GM19395 (cell line): ENCODE measurements around the gene SREBF1.

Source experiments
- ATAC-seq: cut with Tn5 transposase; IDR thresholded peaks from one replicate; pipeline ENCODE4 v1.9.1; 2021; ENCODE audit warnings: mild to moderate bottlenecking, moderate library complexity; ENCODE audit not compliant: unreplicated experiment

Gene SREBF1

DNA sequence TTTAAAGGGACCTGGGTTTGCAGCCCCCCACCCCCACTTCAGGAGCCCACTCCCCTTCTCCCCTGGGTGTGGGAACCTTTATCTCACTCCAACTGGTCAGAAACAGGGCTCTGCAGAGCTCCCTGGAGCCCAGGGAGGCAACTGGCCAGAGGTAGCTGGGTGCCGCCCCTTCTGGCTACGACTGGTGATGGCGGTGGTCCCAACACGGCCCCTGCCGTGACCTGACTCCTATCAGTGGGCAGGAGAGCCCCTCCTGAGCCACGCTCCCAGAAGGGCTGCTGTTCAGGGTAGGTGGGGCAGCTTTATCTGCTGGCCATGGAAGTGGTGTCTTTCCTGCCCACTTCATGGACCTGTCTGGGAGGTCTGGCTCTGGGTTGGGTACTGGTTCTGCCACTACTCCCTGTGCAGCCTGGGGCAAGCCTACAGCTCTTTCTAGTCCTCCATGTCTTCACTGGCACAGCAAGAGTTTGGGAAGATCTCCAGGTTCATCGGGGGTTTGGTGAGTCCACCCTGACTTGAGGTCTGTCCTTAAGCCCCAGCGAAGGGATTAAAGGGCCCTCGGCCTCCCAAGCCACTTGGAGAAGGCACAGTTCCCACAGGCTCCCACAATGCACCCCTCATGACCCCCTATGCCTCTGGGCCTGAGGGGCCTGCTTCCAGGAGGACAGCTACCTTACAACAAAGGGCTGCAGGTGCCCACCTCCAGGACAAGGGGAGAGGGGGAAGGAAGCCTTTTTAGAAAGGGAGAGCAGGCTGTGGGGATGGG is 5.5 kb upstream of the SREBF1 start:
- ATAC-seq: no peak

DNA sequence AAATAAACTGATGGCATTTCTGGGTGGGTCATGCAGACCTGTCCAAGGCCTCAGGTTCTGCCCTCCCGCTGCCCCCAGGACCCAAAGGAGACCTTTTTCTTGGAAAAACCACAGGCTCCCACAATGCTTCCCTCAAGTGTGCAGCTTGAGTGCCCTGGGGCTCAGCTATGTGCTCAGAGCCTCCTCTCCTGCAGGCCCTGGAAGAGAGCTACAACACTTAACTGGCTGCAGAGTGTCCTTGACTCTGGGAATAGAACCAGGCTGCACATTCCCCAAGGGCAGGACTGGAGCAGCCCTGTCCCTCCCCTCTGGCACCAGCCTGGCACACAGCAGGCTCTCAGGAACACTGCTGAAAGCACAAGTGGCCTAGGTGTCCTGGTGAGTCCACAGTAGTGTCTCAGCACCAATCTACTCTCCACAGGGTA is 4.8 kb upstream of the SREBF1 start:
- no peak for ATAC-seq

DNA sequence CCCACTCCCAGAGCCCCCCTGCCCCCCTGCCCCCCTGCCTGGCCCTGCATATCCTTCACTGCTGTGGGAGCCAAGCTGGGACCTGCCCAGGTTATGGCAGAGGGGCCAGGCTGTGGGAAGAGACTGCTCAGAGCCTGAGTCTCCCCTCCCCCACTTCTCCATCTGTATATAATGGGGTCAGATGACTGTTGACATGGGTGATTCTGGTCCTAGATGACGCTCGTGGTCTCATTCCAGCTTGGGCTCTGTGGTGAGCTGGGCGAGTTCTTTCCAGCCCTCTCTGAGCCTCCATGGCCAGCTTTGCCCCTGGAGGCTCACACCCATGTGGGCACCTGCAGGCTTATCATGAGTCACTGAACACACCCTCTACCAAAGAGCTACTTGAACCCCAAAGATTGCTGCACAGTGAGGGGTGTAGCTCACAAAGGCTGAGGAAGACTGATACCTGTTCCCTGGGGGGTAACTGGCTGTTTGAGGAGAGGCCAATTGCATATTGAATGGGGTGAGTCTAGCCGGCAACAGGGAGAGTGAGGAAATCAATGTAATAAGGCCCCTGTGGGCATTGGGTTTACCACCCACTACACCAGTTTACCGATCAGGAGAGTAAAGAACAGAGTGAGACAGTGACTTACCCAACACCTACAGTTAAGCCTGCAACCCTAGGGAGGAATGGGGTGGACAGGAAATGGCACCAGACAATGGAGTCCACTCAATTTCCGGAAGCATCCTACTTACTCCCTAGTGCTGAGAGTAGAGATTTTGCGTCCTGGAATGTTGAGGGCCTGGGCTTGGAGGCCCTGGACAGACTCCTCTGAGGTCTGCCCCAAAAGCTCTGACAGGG is 4.2 kb upstream of the SREBF1 start:
- no peak for ATAC-seq

DNA sequence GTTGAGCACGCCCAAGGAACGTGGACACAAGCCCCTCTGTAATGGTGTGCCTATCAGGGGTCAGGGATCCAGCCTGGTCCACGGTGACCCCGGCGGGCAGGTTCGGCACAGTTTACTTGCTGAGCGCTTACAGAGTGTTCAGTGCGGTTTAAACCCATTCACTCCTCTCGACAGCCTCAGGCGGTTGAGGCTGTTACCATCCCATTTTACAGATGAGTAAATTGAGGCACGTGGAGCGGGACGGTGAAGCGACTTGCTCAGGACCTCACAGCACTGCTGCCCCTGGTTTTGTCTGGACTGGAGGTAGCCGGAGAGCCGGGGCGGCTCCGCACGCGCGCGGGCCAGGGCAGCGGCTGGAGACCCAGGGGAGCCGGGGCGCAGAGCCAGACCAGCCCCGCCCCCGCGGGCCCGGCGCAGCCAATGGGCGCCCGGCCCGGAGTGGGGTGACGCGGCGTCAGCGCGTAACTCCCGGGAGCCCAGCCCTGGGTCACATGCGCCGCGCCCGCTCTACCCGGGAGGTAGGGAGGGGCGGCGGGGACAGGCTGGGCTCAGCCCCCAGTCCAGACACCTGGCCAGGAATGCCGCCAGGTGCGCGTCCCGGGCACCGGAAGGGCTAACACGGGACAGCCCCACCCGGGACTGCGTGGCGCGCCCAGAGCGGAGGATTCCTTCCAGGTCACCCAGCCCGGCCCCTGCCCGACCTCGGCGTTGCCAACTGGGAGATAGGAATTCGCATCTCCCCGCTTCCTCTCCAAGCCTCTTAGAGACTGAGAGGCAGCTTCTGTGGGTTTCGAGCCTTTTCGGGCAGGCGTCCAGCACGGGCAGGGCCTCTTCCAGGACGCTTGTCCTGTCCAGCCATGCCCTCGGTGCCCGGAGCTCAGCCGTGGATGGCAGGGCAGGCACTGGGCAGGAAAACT is 3.3 kb upstream of the SREBF1 start:
- ATAC-seq: peak; percentile 56

DNA sequence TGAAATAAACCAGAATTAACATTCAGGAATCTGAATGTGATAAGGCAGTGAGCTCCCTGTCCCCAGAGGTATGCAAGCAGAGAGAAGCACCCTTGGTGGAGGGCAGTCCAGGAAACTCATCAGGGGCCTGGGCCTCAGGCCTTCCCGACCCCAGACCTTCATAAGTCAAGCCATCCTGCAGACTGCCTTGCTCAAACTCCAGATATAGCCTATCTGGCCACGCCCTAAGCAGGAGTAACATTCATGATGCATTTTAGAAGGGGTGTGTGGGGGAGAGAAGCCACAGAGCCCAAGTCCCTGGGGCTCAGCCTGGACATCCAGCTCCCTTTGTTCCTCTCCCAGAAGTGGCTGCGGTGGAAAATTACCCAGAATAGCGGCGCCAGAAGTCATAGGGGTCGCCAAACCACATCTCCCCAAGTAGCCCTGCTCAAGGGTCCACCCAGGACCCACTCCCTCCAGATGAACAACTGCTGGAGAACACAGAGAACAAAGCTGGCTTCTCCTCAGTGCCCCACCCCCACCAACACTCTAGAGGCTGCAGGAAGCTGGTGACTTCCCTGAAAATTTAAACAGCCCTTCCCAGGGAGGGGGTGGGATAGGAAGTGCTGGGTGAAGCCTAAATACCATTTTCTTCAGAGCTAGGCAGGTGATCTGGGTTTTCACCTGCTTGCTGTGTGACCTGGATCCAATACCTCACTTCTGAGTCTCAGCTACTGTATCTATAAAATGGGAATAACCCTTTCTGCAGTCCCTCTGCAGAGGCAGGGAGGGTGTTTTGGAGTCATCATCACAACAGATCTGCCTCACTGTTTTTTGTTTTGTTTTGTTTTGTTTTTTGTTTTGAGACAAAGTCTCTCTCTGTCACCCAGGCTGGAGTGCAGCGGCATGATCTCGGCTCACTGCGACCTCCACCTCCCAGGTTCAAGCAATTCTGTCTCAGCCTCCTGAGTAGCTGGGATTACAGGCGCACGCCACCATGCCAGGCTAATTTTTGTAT is 1.5 kb upstream of the SREBF1 start:
- ATAC-seq: no peak

DNA sequence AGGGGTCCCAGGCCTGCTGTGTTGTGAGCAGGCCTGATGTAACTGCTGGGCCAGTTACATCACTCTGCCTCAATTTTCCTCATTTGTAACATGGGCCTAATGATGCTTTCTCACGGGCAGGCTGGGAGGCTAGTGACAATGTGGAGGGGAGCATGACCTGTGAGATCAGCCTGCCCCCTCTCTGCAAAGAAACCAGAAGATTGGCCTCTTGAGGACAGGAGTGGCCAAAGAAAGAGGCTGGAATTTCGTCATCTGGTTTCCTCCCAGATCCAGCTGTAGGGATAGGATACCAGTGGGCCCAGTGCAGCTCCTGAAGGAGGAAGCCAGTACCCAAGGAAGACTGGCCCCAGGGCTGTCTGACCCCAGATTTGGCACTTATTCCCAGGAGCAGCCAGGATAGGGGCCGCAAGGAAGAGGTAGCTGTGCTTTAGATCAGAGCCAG is 615 bp upstream of the SREBF1 start:
- ATAC-seq: no peak

DNA sequence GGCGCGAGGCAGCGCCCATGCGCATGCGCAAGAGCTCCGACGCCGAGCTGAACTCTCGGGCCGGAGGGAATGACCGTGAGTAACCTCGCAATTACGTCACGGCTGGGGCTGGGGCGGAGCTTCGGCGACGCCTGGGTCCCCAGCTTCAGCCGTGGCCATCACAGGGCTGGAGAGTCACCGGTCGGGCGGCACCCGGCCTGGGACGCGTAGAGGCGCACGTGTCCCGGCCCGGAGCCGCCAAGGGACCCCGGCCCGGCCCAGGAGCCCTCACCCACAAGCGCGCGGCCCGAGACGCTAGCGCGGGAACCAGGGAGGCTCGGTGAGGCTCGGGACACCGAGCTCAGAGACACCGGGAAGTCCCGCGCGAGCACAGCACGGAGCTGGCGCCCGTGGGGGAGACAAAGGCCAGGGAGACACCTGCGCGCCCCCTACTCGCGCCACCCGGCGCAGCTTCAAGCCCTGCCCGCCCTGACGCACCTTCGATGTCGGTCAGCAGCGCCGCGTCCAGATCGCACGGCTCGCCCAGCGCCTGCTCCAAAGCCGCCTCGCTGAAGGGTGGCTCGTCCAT is 452 bp downstream of the SREBF1 start:
- peak; percentile 62 for ATAC-seq

DNA sequence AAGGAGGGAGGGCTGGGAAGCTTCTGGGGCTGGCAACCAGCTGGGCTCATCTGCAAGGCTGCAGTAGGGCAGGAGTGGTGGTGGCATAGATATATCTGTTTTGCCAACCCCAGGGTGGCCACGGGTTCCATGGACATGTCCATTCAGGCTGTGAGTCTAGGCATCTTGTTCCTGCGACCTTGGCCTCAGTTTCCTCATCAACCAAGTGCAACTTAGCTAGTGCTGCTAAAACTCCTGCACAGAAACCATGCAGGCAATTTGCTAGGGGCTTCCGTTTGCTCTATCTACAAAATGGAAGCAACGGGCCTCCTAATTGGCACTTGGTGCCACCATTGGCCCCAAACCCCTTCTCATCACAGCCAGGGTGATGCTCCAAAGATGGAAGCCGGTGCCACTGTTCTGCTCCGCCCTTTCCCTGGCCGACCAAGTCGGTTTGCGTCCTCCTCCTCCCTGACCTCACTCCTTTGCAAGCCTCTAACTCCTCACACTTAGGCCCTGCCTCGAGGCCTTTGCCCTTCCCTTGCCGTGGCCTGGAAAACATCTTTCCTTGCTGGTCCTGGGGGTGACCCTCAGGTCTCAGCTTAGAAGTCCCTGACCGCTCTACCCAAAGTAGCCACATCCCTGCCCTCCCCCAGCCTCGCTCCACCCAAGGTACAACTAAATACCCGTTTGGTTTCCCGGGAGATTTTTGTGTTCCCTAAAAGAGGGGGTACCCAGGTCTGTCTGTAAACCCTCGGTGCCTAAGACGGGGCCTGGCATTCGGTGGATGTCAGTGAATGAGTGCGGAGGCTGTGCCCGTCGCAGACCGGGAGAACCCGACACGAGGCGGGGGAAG is 1.2 kb downstream of the SREBF1 start:
- ATAC-seq: no peak

DNA sequence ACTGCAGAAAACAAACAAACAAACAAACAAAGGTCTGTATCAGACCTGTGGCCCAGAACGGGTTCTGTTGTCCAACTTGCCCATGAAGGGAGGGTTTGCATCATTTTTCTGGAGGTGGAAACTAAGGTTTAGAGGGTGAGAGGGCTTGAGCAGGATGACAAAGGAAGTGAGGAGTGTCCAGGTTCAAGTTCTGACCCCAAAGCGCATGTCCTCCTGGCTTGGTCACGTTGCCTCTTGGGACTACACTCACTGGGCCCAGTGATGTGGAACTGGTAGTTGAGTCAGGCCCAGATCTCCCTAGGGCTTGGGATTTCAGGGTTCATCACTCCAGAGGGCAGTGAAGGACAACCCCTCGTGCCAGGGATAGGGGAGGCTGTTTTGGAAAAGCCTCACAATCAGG is 1.8 kb downstream of the SREBF1 start:
- no peak for ATAC-seq

DNA sequence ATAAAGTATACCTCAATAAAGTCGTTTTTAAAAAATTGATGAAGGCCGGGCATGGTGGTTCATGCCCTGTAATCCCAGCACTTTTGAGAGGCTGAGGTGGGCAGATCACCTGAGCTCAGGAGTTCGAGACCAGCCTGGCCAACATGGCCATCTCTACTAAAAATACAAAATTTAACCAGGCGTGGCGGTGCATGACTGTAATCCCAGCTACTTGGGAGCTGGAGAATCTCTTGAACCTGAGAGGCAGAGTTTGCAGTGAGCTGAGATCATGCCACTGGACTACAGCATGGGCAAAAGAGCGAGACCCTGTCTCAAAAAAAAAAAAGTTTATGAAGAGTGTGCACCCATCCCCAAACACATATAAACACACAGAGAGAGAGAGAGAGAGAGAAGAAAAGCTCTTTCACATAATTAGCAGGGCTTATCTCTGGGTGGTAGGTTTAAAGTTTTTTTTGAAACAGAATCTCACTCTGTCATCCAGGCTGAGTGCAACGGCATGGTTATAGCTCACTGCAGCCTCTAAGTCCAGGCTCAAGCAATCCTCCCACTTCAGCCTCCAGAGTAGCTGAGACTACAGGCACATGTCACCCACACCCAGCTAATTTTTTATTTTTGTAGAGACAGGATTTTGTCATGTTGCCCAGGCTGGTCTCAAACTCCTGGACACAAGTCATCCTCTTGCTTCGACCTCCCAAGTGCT is 3.0 kb downstream of the SREBF1 start:
- no peak for ATAC-seq

DNA sequence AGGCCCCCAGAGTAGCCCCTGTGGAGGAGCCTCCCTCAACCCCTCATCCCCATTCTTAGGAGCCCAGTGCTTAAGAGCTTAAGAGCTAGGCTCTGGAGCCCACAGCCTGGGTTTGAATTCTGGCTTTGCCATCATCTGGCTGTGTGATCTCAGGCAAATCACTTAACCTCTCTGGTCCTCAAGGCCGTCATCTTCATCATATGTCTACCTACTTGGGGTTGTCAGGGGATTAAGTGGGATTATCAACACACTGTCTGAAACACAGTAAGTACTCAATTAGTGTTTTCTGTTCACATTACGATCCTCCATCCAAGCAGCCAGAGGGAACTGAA is 4.8 kb downstream of the SREBF1 start:
- ATAC-seq: no peak

DNA sequence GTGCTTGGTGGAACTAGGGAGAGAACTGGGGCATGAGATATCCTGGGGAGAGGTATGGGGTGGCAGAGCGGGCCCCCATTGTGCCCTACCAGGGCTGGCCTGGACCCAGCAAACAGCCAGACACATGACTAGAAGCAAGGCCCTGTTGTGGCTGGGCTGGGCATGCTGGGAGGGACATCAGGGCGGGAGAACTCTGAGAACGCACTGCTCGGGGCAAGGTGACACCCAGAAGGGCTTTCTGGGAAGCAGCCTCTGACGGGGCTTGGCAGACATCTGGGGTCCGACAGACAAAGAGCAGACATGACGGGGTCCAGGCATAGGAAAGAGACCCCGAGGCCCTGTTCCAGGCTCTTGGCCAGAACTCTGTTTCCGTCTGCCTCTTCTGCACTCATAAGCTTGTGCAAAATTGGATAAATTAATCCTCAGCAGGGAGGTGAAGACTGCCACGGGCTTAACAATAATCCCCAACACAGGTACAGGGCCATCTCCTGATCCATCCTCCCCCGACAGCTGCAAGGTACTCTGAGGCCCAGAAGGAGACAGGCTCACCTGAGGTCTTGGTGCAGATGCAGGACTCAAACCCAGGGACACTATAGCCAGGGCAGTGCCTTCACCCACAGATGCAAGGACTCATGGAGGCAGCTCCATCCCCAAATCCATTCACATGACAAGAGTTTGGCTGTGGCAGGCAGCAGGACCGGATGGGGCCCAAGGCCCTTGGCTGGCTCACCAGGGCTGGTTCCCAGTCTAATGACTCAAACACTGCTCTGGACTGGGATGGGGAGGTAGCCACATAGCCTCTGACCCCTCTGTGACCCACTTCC is 5.4 kb downstream of the SREBF1 start:
- no peak for ATAC-seq

DNA sequence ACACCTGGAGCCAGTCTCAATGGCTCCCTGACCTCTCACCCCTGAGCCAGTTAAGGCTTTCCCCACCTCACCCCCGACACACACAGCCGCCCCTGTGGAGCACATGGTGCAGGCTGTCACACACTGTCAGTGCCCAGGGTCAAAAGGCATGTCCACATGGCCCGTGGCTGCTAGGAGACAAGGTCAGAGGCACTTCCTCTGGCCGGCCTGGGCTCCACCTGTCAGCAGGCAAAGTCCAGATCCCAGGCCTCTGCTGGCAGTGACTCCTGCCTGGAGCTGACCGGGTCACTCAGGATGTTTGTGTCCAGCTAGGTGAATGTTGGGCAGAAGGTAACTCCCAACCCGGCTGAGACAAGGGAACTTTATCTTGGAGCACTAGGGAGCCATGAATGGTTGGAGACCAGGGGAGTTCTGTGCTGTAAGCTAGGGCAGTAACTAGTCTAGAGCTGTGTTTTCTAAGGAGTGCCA is 6.0 kb downstream of the SREBF1 start:
- no peak for ATAC-seq

DNA sequence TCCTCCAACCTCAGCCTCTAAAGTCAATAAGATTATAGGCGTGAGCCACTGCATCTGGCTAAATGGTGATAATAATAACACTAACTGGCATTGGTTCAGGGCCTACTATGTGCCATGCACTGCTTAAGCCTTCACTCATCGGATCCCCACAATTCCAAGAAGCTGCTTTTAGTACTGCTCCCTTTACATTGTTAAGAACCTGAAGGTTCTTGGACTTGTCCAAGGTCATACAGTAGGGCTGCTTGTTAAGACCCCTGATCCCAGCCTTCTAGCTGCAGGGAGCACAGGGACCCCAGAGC is 6.6 kb downstream of the SREBF1 start:
- no peak for ATAC-seq

DNA sequence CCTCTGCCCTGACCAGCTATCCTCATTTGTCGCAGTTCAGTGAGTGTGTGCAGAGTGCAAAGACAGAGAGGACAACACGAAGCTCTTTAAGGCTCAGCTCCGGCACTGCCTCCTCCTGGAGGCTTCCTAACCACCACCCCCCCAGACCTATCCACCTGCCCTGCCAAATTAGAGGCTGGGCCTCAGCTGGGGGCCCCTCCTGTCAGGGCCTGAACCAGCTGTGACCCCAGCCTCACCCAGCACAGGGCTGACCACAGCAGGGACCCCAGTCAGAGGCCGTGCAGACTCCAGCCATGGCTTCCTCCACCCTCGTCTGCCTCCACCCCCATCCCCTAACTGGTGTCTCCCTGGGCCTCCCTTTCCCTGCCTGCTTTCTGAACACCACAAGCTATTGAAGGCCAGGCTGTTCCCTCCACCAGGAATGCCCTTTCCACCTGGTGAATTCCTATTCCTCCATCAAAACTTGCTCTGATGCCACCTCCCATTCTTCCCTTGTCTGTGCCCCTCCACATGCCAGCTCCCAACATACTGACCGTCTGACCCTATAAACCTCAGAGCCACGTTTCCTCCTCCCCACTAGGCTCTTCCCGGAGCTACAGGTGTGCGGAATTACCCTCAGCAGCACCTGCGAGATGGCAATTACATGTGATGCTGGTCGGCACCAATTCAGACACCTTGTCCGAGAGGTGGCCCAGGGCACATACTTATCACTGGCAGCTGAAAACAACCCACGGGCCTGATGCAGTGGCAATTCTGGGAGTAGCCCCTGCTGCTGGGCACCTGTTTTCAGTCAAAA is 8.8 kb downstream of the SREBF1 start:
- ATAC-seq: no peak

DNA sequence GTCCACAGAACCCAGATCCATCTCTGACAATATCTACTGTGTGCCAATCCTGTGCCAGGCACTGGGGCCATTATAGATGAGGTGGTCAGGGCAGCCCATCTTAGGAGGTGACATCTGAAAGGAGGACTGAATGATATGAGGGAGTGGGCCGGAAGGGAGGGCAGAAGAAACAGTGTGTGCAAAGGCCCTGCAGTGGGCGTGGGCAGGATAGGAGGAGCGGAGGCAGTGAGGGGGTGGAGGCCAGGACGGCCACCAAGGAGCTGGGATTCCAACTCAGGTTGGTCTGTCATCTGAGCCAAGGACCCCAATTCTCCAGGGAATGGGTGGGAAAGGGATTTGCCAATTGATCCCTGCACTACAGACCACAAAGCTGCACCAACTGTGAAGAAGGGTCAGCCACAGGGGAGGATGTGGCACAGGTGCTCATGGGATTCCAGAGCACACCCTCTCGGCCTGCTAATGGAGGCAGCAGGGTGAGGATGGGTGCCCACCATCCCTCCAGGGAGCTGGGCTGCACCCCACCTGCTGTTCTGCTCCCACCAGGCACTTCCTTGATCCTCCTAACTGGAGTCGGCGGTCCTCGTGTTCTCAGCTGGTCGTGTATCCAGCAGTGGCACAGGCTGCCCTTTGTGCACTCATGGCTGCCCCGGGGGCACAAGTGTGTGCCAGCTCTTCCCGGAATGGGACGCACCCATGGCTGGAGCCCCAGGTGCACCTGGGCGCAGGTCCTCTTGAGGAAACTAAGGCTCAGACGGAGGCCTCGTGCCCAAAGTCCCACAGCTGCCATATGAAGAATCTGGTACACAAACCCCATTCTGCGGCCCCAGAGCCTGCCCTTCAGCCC is 9.6 kb downstream of the SREBF1 start:
- ATAC-seq: no peak
